ENCODE data around the gene HSF2.

HSF2 gene

GRCh38 chr6:122399348-122400120, at the start of gene HSF2:
Gene HSF2, plus strand, starts transcription at chr6:122399652. Its CDS starts 86 bp downstream, at chr6:122399738.
- peak; percentile 95 for DNase-seq

- no peak for DNase-seq
Observed at GRCh38 chr6:122352981-122353664, 46.3 kb upstream of the HSF2 start.

GRCh38 chr6:122360809-122361208, 38.6 kb upstream of the HSF2 start:
- DNase-seq = no peak

GRCh38 chr6:122361314-122361979, 38.0 kb upstream of the HSF2 start:
- DNase-seq = no peak

GRCh38 chr6:122363769-122364483, 35.5 kb upstream of the HSF2 start:
- DNase-seq = no peak

GRCh38 chr6:122365775-122366403, 33.6 kb upstream of the HSF2 start:
- DNase-seq = no peak

GRCh38 chr6:122367171-122367570, 32.3 kb upstream of the HSF2 start:
- DNase-seq = no peak

- DNase-seq = no peak
Observed at GRCh38 chr6:122369536-122369935, 29.9 kb upstream of the HSF2 start.

GRCh38 chr6:122372647-122373046, 26.8 kb upstream of the HSF2 start:
- DNase-seq = no peak

GRCh38 chr6:122374307-122374706, 25.1 kb upstream of the HSF2 start:
- no peak for DNase-seq

GRCh38 chr6:122376246-122376645, 23.2 kb upstream of the HSF2 start:
- DNase-seq = no peak

GRCh38 chr6:122381494-122382265, 17.8 kb upstream of the HSF2 start:
- peak; percentile 63 for DNase-seq

GRCh38 chr6:122385857-122386612, 13.4 kb upstream of the HSF2 start:
- DNase-seq = no peak

GRCh38 chr6:122388945-122389344, 10.5 kb upstream of the HSF2 start:
- DNase-seq = no peak

GRCh38 chr6:122389704-122390372, 9.6 kb upstream of the HSF2 start:
- no peak for DNase-seq

- DNase-seq = no peak
Observed at GRCh38 chr6:122392564-122393350, 6.7 kb upstream of the HSF2 start.

GRCh38 chr6:122393351-122393896, 6.0 kb upstream of the HSF2 start:
- DNase-seq = peak; percentile 11

GRCh38 chr6:122394016-122394415, 5.4 kb upstream of the HSF2 start:
- no peak for DNase-seq

- no peak for DNase-seq
Observed at GRCh38 chr6:122399055-122399347, 451 bp upstream of the HSF2 start.

GRCh38 chr6:122400121-122400450, 634 bp downstream of the HSF2 start:
- DNase-seq = no peak
